ENCODE data around the gene FANCD2.
"Not testable (repeated sequence)": the region's sequence is repeated elsewhere in the genome, so short reads cannot be mapped to it uniquely, and the experiment has no call there.

The FANCD2 gene

GRCh38 chr3:10116138-10116460 is 89.9 kb downstream of the FANCD2 start:
- peak overlapping the region; percentile 86 for H3K27ac ChIP-seq
- no peaks in the 10 kb centered on the region for H3K27me3 ChIP-seq
- no peak for TF ChIP-seq CTCF (IDR thresholded peaks at IDR 0.05)

GRCh38 chr3:10116928-10117327 is 90.7 kb downstream of the FANCD2 start:
- peak overlapping the region in 1 of 2 experiments; percentile 85 for H3K4me3 ChIP-seq (ENCODE audit: low read depth in 1 of 2, low read length in 1 of 2)
- no peak for TF ChIP-seq CTCF (IDR thresholded peaks at IDR 0.05)
- H3K27me3 ChIP-seq: no peaks in the 10 kb centered on the region
- H3K4me1 ChIP-seq (ENCODE audit: control insufficient read depth in 1 of 2, insufficient read depth in 1 of 2, low read depth in 1 of 2, low read length in 1 of 2): peaks cover 20 to 21% of the 10 kb centered on the region in 2 experiments
- peaks cover 4% of the 10 kb centered on the region for H3K36me3 ChIP-seq
- no peak overlapping the region for H3K27ac ChIP-seq
- no peaks in the 10 kb centered on the region for H3K9me3 ChIP-seq

More at GRCh38 chr3:10116138-10116460, 89.9 kb downstream of the FANCD2 start:
- Histone ChIP-seq H3K9me3 (no peaks in the 10 kb centered on the region), H3K36me3 (peaks cover 3% of the 10 kb centered on the region), H3K4me1 (ENCODE audit: control insufficient read depth in 1 of 2, insufficient read depth in 1 of 2, low read depth in 1 of 2, low read length in 1 of 2) (peaks cover 20 to 21% of the 10 kb centered on the region in 2 experiments), H3K4me3 (ENCODE audit: low read depth in 1 of 2, low read length in 1 of 2) (peak overlapping the region; percentile 85)

- Histone ChIP-seq H3K36me3 (peaks cover 10% of the 10 kb centered on the region), H3K4me3 (ENCODE audit: low read depth in 1 of 2, low read length in 1 of 2) (no peak overlapping the region), H3K27ac (no peak overlapping the region), H3K27me3 (no peaks in the 10 kb centered on the region), H3K4me1 (ENCODE audit: control insufficient read depth in 1 of 2, insufficient read depth in 1 of 2, low read depth in 1 of 2, low read length in 1 of 2) (peaks cover 20 to 21% of the 10 kb centered on the region in 2 experiments), H3K9me3 (no peaks in the 10 kb centered on the region)
- no peak for TF ChIP-seq CTCF (IDR thresholded peaks at IDR 0.05)
These were observed 93.1 kb downstream of the FANCD2 start for GRCh38 chr3:10119376-10119775.

- Histone ChIP-seq H3K27me3 (no peaks in the 10 kb centered on the region), H3K36me3 (peaks cover 21% of the 10 kb centered on the region), H3K4me3 (ENCODE audit: low read depth in 1 of 2, low read length in 1 of 2) (no peak overlapping the region), H3K27ac (no peak overlapping the region), H3K4me1 (ENCODE audit: control insufficient read depth in 1 of 2, insufficient read depth in 1 of 2, low read depth in 1 of 2, low read length in 1 of 2) (peaks cover 10% of the 10 kb centered on the region in 2 experiments), H3K9me3 (no peaks in the 10 kb centered on the region)
- TF ChIP-seq CTCF (IDR thresholded peaks at IDR 0.05): no peak
These were observed 94.8 kb downstream of the FANCD2 start for GRCh38 chr3:10121064-10121463.

- Histone ChIP-seq H3K9me3 (no peaks in the 10 kb centered on the region), H3K4me1 (ENCODE audit: control insufficient read depth in 1 of 2, insufficient read depth in 1 of 2, low read depth in 1 of 2, low read length in 1 of 2) (no peaks in the 10 kb centered on the region), H3K36me3 (peaks cover 37% of the 10 kb centered on the region), H3K27me3 (no peaks in the 10 kb centered on the region), H3K27ac (no peak overlapping the region), H3K4me3 (ENCODE audit: low read depth in 1 of 2, low read length in 1 of 2) (no peak overlapping the region)
- TF ChIP-seq CTCF (IDR thresholded peaks at IDR 0.05): no peak
These were observed 96.5 kb downstream of the FANCD2 start for GRCh38 chr3:10122724-10123123.

GRCh38 chr3:10135872-10136271 is 109.6 kb downstream of the FANCD2 start:
- H3K4me3 ChIP-seq (ENCODE audit: low read depth in 1 of 2, low read length in 1 of 2): not testable (repeated sequence)

More at GRCh38 chr3:10135872-10136271, 109.6 kb downstream of the FANCD2 start:
- H3K36me3 ChIP-seq; H3K27ac ChIP-seq; H3K4me1 ChIP-seq (ENCODE audit: control insufficient read depth in 1 of 2, insufficient read depth in 1 of 2, low read depth in 1 of 2, low read length in 1 of 2); H3K27me3 ChIP-seq; H3K9me3 ChIP-seq: not testable (repeated sequence)
